ENCODE data around the gene OPCML.

The OPCML gene

DNA sequence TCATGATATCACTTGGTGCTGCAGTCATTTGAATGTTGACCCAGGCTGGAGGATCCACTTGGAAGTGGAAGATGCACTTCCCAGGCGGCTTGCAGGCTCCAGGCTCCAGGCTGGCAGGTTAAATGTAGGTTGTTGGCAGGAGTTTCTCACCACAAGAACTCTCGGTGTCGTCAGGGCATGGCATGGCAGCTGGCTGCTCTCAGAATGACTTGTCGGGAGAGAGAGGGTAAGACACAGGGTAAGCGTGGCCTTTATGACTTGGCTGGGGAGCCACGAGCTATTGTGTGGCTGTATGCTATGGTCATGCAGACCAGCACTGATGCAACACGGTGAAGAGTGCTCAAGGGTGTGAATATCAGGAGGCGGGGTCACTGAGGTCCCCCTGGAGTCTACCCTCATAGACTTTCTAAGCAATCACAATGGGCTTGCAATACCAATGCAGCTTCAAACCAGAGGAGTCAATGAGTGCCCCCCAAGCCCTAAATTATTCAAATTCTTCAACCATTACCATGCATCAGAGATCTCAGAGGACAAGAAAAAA is 1027.7 kb downstream of the OPCML start:
- DNase-seq = no peak

DNA sequence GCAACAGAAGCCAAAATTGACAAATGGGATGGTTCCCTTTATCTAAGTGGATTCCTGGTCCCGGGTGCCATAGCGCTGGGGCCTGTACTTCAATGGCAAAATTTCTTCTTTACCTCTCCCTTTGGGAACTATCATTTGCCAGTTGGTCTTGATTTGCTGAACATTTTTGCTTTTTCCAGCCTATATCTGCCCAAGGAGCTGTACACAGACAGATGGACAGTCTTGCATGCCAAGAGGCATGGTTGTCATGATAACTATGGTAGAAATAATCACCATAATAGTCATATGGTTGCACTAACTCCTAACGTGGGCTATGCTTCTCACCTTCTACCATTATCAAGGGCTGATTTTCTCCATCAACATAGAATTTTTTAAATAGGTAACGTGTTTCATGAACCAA is 1030.9 kb downstream of the OPCML start:
- DNase-seq = no peak

- DNase-seq = no peak
Observed at GRCh38 chr11:132499661-132500060, 1032.6 kb downstream of the OPCML start.

GRCh38 chr11:132496341-132496740 is 1036.0 kb downstream of the OPCML start:
- DNase-seq = no peak

DNA sequence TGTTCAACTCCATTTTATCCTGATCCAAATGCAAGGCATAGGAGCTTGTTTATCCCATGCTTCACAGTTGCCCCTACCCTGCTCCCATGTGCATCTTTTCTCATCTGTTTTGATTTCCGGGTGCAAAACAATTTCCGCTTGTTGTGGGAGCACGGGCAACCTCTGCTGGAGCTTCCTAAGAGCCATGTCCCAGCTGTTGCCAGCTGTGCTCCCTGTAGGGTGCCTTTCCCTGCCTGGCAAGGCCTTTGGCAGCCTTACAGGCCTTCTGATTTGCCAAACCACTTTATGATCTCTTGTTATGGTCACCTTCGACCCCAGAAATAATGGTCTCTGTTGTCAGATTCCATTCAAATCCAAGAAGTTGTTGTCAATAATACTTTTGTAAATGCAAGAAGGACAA is 1038.5 kb downstream of the OPCML start:
- no peak for DNase-seq

GRCh38 chr11:132490978-132491377 is 1041.3 kb downstream of the OPCML start:
- no peak for DNase-seq

DNA sequence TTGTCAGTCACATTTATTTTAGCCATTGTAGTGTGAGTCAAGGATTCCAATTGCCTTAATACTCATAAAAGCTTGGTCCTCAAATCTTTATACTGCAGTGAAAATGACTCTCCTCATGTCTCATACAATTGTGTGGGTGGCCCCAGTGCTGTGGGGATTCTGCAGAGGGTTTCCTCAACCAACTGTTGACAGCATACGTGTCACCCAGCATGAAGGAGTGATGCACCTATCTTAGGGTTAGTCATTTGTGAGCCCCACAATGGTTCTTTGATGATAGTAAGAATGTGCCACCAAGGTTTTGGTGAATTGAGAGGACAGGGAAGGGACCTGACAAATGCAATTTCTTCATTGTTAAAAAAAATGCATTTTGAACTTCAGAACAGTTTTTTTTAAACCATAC is 1046.2 kb downstream of the OPCML start:
- DNase-seq = no peak

DNA sequence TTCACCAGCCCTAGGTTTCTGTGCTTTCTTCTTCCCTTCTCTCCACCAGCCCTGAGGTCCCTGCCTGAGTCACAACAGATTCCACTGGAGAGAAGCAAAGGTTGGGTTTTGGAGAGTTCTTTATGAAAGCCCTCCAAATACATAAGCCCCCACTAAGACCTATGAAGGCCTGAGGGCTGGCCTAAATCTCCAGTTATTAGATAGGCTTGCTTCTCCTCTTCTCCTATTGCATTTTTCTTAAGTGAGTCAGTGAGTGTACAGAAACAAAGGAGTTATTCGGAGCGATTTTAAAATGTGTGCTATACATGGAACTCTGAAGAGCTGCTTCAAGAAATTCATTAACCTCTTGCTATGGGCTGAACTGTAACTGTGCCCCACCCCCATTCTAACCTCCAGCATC is 1057.3 kb downstream of the OPCML start:
- no peak for DNase-seq

DNA sequence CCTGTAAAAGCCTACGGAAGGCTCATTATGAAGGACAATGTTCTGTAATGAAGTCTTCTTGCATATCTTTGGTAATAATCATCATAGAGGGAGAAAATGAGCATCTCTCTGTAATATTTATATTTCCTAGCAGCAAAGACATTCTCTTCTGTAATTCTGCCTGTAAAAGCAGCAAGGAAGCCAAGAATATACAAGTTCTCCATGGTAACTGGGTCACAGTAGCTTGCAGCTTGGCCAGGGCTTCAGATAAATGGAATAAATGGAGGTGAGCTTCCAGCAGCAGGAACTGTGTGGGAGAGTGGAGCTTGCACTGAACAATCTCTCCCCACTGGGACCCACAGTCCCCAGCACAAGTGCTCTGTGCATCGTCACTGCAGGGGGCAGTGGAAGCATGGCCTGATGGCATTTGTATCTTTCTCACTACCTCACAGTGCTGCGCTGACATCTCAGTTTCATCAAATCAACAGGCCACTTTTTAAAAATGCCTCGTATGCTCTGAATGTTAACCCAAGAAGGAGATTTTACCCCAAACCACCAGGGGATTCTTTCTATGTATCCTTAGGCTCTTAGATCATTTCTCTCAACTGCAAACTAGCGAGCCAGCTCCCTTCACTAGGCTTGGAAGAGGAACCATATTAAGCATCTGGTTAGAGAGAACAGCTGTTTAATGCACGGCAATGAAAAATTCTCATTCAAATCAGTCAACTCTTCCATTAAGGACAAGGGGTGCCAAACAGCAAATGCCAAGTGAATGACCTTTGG is 1059.7 kb downstream of the OPCML start:
- DNase-seq = no peak

DNA sequence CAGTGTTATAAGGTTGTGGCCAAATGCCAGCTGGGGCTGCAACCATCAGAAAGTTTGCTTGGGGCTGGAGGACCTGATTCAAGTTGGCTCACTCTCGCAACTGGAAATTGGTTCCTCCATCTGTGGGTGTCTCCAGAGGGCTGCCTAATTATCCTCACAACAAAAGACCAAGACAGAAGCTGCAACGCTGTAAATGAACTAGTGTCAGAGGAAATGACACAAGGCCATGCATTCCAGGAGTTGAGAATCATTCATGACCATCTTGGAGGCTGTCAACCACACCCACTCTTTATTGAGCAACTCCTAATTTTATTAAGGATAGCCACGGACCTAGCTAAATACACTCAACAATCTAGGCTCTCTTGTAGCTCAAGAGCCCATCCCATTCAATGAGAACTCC is 1060.8 kb downstream of the OPCML start:
- no peak for DNase-seq

- no peak for DNase-seq
Observed at GRCh38 chr11:132466983-132467382, 1065.3 kb downstream of the OPCML start.

DNA sequence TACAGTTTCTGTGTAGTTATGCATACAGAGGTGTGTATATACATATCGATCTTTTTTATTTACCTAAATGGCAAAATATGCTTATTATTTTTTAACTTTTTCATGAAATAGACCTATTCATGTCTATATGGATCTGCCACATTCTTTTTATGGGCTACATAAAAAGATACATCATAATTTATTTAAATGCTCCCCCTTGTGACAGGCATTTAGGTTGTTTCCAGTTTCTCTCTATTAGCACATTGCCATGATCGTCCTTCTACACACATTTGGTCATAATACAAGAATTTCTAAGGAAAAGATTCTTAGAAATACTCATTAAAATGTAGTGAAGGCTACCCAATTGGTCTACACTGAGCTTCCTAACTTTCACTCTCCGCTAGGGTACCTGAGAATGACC is 1067.4 kb downstream of the OPCML start:
- DNase-seq = no peak

- DNase-seq = no peak
Observed at GRCh38 chr11:132464003-132464342, 1068.3 kb downstream of the OPCML start.

GRCh38 chr11:132463295-132464002 is 1068.9 kb downstream of the OPCML start:
- no peak for DNase-seq

DNA sequence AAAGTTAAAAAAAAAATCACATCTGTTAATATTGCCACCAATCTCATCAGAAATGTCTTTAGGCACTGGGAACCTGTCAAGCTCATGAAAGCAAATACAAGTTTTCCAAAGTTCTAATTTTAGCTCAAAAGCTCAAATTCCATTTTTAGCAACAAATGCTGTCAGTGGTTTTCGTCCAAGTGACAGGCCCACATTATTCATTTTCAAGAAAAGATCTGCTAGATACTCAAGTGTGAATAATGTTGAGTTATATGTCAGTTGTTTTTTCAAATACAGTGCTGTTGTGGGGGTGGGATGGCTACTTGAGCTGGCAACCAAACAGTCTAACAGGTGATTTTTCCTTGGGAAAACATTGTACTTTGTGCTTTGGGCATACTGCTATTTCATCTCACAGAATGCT is 1072.6 kb downstream of the OPCML start:
- no peak for DNase-seq

- DNase-seq = no peak
Observed at GRCh38 chr11:132457445-132457844, 1074.9 kb downstream of the OPCML start.

DNA sequence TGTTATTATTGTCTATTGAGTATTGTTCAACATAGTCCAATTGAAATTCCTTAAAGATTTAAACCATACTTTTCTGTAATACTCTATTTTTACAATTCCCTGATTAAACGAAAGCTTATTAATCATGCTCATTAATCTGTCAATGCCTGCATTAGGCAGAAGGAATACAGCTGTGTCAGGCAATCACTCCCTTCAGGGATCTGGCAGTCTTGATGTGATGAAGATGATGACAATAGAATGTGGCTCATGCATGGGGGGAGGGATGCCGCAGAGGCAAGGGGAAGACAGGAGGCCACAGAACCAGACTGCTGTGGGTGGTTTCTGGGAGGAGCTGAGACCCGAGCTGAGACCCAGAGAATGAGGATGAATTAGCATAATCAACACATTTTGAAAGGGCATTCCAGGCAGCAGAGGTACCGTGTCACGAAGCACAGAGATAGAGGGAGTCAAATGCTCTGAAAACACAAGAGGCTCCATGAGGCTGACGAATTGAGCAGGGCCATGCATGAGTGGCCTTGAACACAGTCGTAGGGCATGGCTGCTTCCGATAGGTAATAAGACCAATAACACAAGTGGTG is 1075.5 kb downstream of the OPCML start:
- no peak for DNase-seq

GRCh38 chr11:132455044-132455443 is 1077.3 kb downstream of the OPCML start:
- DNase-seq = no peak

DNA sequence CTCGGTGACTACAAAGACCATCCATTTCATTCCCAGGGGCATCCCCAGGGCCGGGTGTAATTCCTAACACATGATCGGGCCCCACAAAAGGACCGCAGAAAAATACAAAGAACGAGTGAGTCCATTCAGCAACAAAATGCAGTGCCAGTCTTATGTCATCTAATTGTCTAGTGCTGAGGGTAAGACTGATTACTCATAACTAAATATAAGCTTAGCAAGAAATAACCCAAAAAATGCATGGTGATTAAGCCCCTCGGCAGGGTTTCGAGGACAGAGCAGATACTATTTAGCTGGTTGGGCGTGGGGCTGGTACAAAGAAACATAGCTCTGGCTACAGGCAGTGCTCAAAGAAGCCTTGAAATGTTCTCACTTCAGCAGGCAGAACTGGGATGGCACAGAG is 1078.9 kb downstream of the OPCML start:
- no peak for DNase-seq

- DNase-seq = no peak
Observed at GRCh38 chr11:132452616-132453015, 1079.7 kb downstream of the OPCML start.

DNA sequence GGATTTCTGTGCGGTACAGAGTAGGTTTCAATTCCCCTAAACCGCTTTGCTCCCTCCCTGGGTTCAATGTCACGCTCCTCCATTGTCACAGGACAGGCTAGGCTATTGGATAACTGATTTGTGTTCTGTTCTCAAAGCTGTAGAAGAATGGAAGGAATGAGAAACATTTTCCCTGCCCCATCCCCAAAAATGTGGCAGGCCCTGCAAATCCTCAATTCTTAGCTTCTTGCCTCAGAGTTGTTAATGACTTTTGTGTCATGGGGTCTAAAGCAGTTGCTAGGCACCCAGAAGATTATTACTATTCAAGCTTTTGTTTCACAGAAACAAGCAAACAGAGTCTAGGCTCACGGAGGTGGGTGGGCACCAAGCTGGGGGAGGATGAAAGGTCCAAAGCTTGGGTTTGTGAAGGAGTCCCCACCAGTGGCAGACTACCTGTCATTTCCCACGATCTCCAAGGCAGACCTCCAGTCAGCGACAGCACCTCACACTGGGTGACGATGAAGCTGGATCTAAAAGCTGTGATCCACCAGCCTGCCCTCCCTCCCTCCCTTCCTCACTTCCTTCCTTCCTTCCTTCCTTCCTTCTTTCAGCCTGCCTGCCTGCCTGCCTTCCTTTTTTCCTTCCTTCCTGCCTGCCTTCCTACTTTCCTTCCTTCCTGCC is 1080.2 kb downstream of the OPCML start:
- no peak for DNase-seq

- no peak for DNase-seq
Observed at GRCh38 chr11:132450631-132451030, 1081.7 kb downstream of the OPCML start.

GRCh38 chr11:132448334-132448995 is 1083.8 kb downstream of the OPCML start:
- DNase-seq = no peak
